HG03095 (cell line): ENCODE data around the gene SNX20.

ENCODE experiments used
- ATAC-seq: cut with Tn5 transposase; IDR thresholded peaks from one replicate; pipeline ENCODE4 v1.9.1; 2021; ENCODE audit warnings: moderate library complexity; ENCODE audit not compliant: unreplicated experiment

SNX20 gene

DNA sequence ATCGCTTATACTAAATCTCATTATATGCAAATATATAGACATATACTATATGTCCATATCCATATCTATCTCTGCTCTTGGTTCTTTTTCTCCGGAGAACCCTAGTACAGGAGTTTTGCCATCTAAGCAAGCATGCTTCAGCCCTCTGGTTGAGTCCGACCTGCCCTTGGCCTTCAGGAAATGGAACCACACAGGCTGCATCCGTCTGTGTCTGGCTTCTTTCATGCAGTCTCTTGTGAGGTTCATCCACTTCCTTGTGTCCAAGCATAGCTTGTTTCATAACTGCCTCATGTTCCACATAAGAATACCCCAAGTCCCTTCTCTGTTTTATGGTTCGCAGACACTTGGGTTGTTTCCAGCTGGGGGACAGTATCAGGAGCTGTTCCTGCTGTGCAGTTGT is 16.8 kb downstream of the SNX20 start:
- ATAC-seq = no peak

- no peak for ATAC-seq
These were observed 18.7 kb downstream of the SNX20 start for GRCh38 chr16:50662306-50662940.

- ATAC-seq = no peak
These were observed 21.3 kb downstream of the SNX20 start for GRCh38 chr16:50659806-50660205.

- no peak for ATAC-seq
These were observed 23.9 kb downstream of the SNX20 start for GRCh38 chr16:50657241-50657640.

- no peak for ATAC-seq
These were observed 25.5 kb downstream of the SNX20 start for GRCh38 chr16:50655558-50656055.

DNA sequence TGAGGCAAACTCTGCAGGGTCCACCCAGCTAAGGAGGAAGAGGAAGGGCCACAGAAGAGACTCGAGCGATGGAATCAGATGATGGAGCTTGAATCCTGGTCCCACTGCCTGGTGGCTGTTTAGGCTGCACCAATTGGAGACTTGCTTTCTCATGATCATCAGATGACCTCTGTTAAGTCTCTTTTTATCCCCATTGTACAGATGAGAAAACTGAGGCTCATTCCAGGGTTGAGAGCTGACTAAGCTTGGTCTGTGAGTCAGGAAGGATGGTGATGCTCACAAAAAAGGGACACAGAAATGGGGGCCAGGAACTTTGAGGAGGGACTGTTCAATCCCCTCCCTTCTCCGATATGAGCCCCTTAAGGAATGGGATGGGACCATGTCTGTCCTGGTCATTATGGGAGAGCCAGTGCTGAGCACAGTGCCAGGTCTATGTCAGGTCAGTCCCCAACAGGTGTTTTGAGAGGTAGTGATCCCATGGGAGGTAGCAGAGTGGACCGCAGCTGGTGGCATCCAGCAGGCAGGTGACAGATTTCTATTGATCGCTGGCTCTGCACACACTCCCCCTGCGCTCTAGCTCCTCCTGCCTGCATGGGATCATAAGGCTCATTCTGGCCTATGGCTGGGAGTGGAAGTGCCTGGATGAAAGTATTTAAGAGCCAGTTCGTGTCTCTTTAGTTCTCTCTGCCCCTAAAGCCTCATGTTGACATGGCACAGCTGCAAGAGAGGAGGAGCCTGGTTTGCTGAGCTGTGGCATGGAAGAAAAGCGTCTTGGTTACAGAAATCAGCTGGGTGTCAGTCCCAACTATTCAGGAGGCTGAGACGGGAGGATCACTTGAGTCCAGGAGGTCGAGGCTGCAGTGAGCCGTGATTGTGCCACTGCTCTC is 27.2 kb downstream of the SNX20 start:
- no peak for ATAC-seq

DNA sequence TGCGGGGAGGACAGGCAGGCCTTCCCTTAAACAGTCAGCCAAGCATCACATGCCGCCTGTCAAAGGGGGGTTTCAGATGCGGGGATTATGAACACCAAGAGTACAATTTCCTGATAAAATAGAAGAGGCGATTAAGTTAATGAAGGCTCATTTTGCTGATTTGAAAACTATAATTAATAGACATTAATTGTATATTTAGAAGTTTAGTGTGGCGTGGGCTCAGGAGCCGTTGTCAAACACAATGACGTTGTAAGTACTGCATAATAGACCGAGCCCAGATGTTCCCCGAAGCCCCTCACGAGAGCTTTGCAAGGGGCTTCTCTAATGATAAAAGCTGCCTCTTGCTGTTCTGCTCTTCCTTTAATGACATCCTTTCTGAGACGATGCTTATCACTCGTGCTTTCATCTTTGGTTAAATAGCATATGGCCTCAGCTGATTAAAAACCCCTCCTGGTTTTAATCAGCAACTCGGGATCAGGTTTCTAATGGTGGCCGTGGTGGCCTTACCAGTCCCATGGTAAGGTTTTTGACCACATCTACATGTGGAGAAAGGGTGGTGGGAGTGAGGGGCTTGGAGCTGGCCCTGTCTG is 28.2 kb downstream of the SNX20 start:
- no peak for ATAC-seq

DNA sequence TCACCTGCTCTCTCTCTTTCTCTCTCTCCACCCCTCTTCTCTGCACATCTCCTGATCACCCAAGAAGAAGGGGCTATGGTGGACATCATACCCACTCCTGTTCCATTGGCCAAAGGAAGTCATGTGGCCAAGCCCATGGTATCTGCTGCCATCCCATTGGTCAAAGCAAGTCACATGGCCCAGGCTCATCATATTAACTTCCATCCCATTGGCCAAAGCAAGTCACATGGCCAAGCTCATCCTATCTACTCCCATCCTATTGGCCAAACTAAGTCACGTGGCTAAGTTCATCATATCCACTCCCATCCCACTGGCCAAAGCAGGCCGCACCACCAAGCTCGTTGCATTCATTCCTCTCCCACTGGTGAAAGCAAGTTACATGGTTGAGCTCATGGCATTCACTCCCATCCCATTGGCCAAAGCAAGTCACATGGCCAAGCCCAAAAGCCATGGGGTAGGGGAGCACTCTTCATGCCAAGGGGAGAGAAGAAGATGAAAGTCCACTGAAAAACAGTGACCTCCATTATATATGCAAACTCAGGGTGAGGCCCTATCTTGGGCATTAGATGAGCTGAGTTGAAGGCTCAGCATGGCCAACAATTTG is 29.2 kb downstream of the SNX20 start:
- no peak for ATAC-seq

- ATAC-seq = no peak
These were observed 34.8 kb downstream of the SNX20 start for GRCh38 chr16:50646345-50646744.

- no peak for ATAC-seq
These were observed 35.4 kb downstream of the SNX20 start for GRCh38 chr16:50645563-50646220.

DNA sequence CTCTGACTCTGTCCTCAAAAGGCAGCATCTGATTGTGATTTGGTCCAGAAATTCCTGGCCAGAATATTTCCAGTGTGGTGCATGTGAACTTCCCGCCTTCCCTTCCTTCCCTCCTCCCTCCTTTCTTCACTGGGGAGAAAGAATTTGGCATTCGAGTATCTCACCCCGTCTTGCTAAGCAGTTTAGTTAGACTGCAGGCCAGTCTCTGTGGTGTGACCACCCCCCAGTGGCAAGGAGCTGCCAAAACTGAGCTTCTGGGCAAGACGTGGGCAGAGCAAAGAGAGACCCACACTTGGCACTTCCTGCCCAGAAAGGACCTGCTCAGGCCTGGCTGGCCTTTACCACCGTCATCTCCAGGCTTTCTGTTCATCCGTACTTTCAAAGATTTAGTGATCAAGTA is 36.4 kb downstream of the SNX20 start:
- ATAC-seq = no peak

GRCh38 chr16:50644245-50644644 is 36.9 kb downstream of the SNX20 start:
- ATAC-seq = no peak

DNA sequence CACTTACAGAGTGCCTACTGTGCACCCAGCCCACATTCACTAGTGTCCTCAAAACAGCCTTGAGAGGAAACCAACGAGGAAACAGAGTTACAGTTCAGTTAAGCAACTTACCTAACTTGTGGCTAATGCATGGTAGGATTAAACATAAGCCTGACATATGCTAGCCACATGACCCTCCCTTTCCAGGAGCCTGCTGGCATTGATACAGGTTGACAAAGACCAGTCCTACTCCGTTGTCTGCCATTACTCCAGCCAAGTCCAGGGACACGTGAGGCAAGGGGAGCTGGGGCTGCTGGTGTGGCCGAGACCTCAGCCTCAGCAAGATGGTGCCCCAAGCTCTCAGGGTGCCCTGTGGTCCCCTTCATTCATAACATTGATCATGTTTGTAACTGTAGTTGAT is 37.9 kb downstream of the SNX20 start:
- no peak for ATAC-seq

GRCh38 chr16:50642349-50642748 is 38.8 kb downstream of the SNX20 start:
- no peak for ATAC-seq

GRCh38 chr16:50641818-50642187 is 39.3 kb downstream of the SNX20 start:
- ATAC-seq = no peak

GRCh38 chr16:50640919-50641817 is 39.9 kb downstream of the SNX20 start:
- ATAC-seq = no peak

DNA sequence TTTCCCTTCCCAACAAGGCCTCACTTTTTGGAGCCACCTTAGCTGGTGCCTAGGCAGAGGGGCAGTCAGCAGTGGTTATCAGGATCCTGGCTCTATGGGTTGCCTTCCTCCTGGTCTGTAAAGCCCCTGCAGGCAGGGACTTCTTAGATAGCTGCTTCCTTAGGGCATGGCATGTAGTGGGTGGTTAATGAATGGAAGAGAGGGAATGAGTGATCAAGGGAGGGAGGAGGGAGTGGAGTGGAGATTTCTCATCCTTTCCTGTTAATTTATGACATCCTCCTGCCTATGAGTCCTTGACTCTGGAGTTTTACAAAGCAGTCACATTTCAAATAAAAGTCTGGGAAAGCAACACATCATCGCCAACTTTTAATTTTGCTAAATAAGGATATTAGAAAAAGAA is 40.7 kb downstream of the SNX20 start:
- no peak for ATAC-seq

- no peak for ATAC-seq
These were observed 42.1 kb downstream of the SNX20 start for GRCh38 chr16:50638816-50639670.
